MCF 10A (cell line): ENCODE results near the gene ATMIN. TPM values are rescaled to one million over a fixed set of nuclear protein-coding genes. Genes with fewer than 3 reads are reported as not detected.

Source experiments
- BruUV-seq: library from RNA; stranded (reverse); fragments of 400-500 nt; replicated peaks from 2 replicates; lab custom pipeline; 2021; lab: Mats Ljungman, UMichigan
- CTCF ChIA-PET: fragments of 300-600 bp; sonication (Branson Sonifier 250); formaldehyde crosslinking; extraction: SDS; loops from one replicate; lab custom pipeline; 2021; ENCODE audit warnings: antibody characterized with exemption, inconsistent platforms; lab: Yijun Ruan, JAX
- POLR2A ChIA-PET: fragments of 300-600, 350-650 bp; sonication (Branson Sonifier 250); formaldehyde crosslinking; extraction: SDS; loops from one replicate; lab custom pipeline; 2020; ENCODE audit warnings: antibody characterized with exemption, inconsistent platforms; lab: Yijun Ruan, JAX
- DNase-seq: peaks from one replicate; pipeline ENCODE4 v3.0.0-alpha.2; 2018; ENCODE audit not compliant: unreplicated experiment
- H3K27ac Mint-ChIP-seq: one replicate; pipeline ENCODE4 v1.8.0; 2022; ENCODE audit warnings: mild to moderate bottlenecking, low read depth, mixed read lengths; ENCODE audit not compliant: unreplicated experiment
- H3K27me3 Mint-ChIP-seq: one replicate; pipeline ENCODE4 v1.8.0; 2022; ENCODE audit warnings: mixed read lengths; ENCODE audit not compliant: insufficient read depth, unreplicated experiment
- H3K36me3 Mint-ChIP-seq: one replicate; pipeline ENCODE4 v1.8.0; 2022; ENCODE audit warnings: mild to moderate bottlenecking, moderate library complexity, mixed read lengths; ENCODE audit not compliant: insufficient read depth, unreplicated experiment
- H3K4me1 Mint-ChIP-seq: one replicate; pipeline ENCODE4 v1.8.0; 2022; ENCODE audit warnings: mixed read lengths; ENCODE audit not compliant: insufficient read depth, unreplicated experiment
- H3K4me3 Mint-ChIP-seq: one replicate; pipeline ENCODE4 v1.8.0; 2022; ENCODE audit warnings: mild to moderate bottlenecking, moderate library complexity, mixed read lengths; ENCODE audit not compliant: unreplicated experiment
- H3K9me3 Mint-ChIP-seq: one replicate; pipeline ENCODE4 v1.8.0; 2022; ENCODE audit warnings: mixed read lengths; ENCODE audit not compliant: unreplicated experiment
- CTCF ChIP-seq: fragments of 200-600 bp; IDR thresholded peaks from one replicate; pipeline ENCODE4 v1.8.0; 2022; ENCODE audit warnings: antibody characterized with exemption, mild to moderate bottlenecking; ENCODE audit not compliant: unreplicated experiment
- intact Hi-C: fragments of 100-400 bp; cut with micrococcal nuclease; formaldehyde crosslinking; loops from 2 replicates; pipeline ENCODE4 v1.14.1; 2022
- total RNA-seq: library from RNA; stranded (reverse); gene quantifications from 2 replicates; pipeline ENCODE4 v1.2.3, GENCODE V29; 2022

ATMIN gene
- total RNA-seq, 1 experiment from 2014 or later = 33.8 TPM

- intact Hi-C loops = no loop called here
- Mint-ChIP-seq H3K4me3 (no peak overlapping the region), H3K4me1 (no peaks in the 10 kb centered on the region), H3K27me3 (no peaks in the 10 kb centered on the region), H3K27ac (no peak overlapping the region), H3K36me3 (peaks cover 6% of the 10 kb centered on the region), H3K9me3 (no peaks in the 10 kb centered on the region)
- ChIA-PET CTCF (no interaction called here), POLR2A (interaction anchor here (0.7 to 1.3 kb wide), 2 partner anchors 13 to 44 kb away, joined by 3 to 5 read pairs; partner anchors contain the start of gene ATMIN)
- no peak for DNase-seq
- TF ChIP-seq CTCF = no peak
- no TSS peak for BruUV-seq
These were observed 44.6 kb downstream of the ATMIN start for GRCh38 chr16:81080233-81080632.

GRCh38 chr16:81081014-81081413 is 45.4 kb downstream of the ATMIN start:
- CTCF ChIA-PET = interaction anchor here (0.7 to 0.9 kb wide), 2 partner anchors 14 to 47 kb away, joined by 3 to 6 read pairs; no protein-coding TSS in a partner anchor
- no peak for DNase-seq
- BruUV-seq = no TSS peak
- Mint-ChIP-seq H3K4me1 (no peaks in the 10 kb centered on the region), H3K27me3 (no peaks in the 10 kb centered on the region), H3K4me3 (no peak overlapping the region), H3K27ac (no peak overlapping the region), H3K36me3 (peaks cover 6% of the 10 kb centered on the region), H3K9me3 (no peaks in the 10 kb centered on the region)
- POLR2A ChIA-PET = no interaction called here
- intact Hi-C loops = no loop called here
- TF ChIP-seq CTCF = no peak

- BruUV-seq = no TSS peak
- Mint-ChIP-seq H3K4me3 (no peak overlapping the region), H3K4me1 (peaks cover 10% of the 10 kb centered on the region), H3K36me3 (peaks cover 24% of the 10 kb centered on the region), H3K27me3 (no peaks in the 10 kb centered on the region), H3K27ac (no peak overlapping the region), H3K9me3 (no peaks in the 10 kb centered on the region)
- no peak for TF ChIP-seq CTCF
- ChIA-PET CTCF (interaction anchor here (1.1 kb wide), 1 partner anchor 84 kb away, joined by 3 read pairs; no protein-coding TSS in a partner anchor), POLR2A (interaction anchor here (0.7 kb wide), 1 partner anchor 95 kb away, joined by 3 read pairs; no protein-coding TSS in a partner anchor)
- no peak for DNase-seq
- intact Hi-C loops = no loop called here
These were observed 53.2 kb downstream of the ATMIN start for GRCh38 chr16:81088836-81089235.

- H3K4me3 Mint-ChIP-seq = peak overlapping the region; percentile 63
- CTCF ChIA-PET = interaction anchor here (0.6 to 1.1 kb wide), 3 partner anchors 13 to 1723 kb away, joined by 3 to 4 read pairs (median 4); no protein-coding TSS in a partner anchor
- H3K27ac Mint-ChIP-seq = no peak overlapping the region
- no TSS peak for BruUV-seq
- peaks cover 5% of the 10 kb centered on the region for H3K36me3 Mint-ChIP-seq
- no peaks in the 10 kb centered on the region for H3K9me3 Mint-ChIP-seq
- H3K4me1 Mint-ChIP-seq = peaks cover 10% of the 10 kb centered on the region
- H3K27me3 Mint-ChIP-seq = no peaks in the 10 kb centered on the region
- TF ChIP-seq CTCF = no peak
- peak; percentile 17 for DNase-seq
- POLR2A ChIA-PET = interaction anchor here (0.6 to 1.9 kb wide), 7 partner anchors 8 to 738 kb away, joined by 3 to 23 read pairs (median 4); partner anchors contain the start of genes ATMIN, BCO1 and C16orf46
- intact Hi-C loops = no loop called here
These were observed 59.2 kb downstream of the ATMIN start for GRCh38 chr16:81094771-81095251.
